ENCODE results near the gene OR2W1.

The OR2W1 gene, protein sequence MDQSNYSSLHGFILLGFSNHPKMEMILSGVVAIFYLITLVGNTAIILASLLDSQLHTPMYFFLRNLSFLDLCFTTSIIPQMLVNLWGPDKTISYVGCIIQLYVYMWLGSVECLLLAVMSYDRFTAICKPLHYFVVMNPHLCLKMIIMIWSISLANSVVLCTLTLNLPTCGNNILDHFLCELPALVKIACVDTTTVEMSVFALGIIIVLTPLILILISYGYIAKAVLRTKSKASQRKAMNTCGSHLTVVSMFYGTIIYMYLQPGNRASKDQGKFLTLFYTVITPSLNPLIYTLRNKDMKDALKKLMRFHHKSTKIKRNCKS

DNA sequence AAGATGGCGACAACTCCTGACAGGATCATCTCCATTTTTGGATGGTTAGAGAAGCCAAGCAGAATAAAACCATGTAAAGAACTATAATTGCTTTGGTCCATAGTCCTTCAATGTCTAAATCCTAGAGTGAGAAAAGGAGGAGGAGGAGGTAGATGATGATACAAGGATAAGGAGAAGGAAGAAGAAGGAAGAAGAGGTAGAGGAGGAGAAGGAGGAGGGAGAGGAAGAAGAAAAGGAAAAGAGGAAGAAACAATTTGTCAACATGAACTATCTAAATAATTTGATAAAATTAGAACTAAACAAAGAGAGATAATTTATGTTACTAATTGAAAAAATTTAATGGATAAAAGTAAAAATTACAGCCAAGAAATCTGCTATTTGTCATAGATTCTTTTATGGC lies at the start of gene OR2W1:
Gene OR2W1, minus strand, starts transcription at position 101 of the 400 bp plus-strand sequence. Its CDS starts 0 bp downstream, at position 101.
- DNase-seq (ENCODE audit: low read depth) = no peak

DNA sequence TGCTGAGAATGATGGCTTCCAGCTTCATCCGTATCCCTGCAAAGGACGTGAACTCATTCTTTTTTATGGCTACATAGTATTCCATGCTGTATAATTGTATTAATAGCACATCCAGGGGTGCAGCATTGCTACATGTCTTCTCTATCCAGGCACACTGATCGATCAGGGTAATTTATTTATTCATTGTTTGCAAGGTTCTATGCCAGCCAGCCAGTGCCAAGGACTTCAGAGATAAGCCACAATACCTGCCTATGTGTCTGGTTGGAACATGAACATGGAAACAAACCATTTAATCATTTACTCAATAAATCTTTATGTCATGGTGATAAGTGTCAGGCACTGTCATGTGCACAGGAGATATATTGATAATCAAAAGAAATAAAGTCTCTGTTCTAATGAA lies 48.0 kb upstream of the OR2W1 start:
- no peak for DNase-seq (ENCODE audit: low read depth)

DNA sequence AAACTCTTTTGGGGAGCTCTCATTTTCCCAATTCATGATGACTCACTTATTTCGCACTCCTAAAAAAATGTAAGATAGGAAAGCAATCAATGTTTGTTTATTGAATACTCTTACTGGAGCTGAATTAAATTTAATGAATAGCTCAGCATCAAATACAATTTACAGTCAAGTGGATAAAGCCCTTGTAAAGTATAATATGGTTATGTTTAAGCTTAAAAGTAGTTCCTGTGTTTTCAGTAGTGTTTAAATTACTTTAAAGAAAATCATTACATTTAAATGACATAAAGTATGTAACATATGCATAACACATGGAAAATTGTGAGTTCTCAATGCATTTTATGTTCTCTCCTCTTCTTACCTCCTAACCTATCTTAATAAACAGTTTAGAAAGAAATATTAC lies 42.2 kb upstream of the OR2W1 start, which contains the start of gene OR2B3:
Gene OR2B3, minus strand, starts transcription at position 101 of the 400 bp plus-strand sequence. Its CDS starts 65 bp downstream, at position 36.
- no peak for DNase-seq (ENCODE audit: low read depth)

DNA sequence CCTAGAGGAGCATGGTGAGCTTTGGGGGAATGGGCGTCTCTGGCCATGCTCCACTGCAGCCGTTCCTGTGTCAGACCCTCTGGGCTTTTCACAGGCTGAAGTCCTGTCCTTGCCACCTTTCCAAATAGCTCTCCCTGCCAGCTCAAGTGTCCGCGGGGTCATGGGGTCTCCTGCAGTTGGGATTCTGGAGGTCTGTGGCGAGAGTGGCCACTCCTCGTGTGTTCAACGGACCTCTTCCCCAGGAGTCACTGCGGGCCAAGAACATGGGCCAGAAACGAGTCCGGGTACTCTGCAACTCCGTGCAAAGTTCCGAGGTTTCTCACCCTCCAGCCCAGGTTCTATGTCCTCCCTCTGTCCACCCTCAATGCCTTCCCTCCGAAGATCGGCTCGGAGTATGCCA lies 37.5 kb upstream of the OR2W1 start:
- no peak for DNase-seq (ENCODE audit: low read depth)

DNA sequence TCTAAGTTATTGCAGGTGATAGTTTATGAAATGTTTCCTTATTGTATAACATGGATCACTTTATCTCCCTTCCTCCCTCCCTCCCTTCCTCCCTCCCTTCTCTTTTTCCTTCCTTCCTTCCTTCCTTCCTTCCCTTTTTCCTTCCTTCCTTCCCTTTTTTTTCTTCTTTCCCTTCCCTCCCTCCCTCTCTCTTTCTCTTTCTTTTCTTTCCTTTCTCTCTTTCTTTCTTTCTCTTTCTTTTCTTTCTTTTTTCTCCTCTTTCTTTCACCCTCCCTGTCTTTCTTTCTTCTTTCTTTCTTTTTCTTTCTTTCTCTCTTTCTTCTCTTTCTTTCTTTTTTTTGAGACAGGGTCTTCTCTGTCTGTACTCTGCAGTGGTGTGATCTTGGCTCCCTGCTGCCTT lies 36.3 kb upstream of the OR2W1 start:
- DNase-seq (ENCODE audit: low read depth) = no peak

DNA sequence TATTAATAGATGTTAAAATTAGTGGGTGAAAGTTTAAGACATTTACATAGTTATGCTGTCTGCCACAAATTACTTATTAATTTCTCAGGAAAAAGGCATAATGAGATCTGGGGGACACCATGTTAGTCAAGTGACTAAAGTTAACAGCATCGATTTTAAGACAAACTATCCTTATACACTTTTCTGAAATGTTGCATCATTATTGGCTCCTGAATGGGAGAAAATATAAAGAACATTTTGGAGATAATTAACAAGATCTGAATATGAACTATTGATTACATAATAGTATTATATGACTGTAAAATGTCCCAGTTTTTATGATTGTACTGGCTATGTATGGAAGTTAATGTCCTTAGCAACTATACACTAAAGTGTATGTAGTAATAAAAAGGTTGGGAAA lies 34.2 kb upstream of the OR2W1 start:
- no peak for DNase-seq (ENCODE audit: low read depth)

DNA sequence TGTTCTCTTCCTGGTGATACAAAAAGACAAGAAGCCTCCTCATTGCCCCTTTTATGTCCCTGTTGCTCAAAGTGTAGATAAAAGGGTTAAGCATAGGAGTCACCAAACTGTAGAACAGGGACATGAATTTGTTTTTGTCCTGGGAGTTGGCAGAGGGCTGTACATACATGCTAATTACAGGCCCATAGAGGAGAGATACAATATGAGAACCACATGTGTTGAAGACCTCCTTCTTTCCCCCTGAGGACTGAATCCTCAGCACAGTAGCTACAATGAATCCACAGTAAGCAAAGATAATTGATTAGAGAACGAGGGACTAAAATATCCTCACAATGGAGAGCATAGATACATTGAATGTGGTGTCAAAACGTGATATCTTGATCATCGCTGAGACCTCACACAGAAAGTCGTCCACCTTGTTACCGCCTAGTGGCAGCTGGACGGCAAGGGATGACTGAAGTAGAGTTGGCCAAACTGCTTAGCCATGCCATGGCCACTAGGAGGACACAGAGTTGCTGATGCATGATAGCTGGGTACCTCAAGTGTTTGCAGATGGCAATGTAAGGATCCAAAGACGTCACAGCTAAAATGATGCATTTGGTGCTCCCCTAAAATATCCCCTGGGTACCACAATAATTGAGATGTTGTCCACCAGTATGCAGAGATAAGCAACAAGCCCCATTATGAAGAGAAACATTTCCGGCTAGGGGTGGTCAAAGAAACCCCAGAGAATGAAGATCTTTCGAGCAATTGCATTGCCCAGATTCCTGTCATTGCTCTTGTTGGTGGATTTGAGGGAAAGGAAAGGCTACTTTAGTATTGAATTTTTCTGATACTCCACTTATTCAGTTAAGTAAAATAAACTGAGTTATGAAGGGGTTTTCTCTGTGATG lies 27.1 kb upstream of the OR2W1 start:
- no peak for DNase-seq (ENCODE audit: low read depth)

DNA sequence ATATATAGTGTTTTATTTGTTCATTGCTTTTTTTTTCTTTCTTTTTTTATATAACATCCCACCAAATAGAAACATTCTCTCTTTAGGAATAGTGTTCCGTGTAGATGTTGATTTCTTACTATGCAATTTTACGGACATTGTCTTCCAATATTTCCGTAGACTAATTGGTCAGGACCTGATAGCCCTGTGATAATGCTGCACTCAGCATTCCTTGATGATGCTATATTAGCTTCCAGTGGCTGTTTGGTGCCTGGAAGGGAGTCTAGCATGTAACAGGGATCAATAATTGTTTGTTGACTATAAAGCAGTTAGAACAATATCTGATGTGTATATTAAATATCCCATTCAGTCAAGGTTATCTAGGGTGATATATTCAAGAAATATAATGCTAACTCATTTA lies 6.7 kb upstream of the OR2W1 start:
- DNase-seq (ENCODE audit: low read depth) = no peak

DNA sequence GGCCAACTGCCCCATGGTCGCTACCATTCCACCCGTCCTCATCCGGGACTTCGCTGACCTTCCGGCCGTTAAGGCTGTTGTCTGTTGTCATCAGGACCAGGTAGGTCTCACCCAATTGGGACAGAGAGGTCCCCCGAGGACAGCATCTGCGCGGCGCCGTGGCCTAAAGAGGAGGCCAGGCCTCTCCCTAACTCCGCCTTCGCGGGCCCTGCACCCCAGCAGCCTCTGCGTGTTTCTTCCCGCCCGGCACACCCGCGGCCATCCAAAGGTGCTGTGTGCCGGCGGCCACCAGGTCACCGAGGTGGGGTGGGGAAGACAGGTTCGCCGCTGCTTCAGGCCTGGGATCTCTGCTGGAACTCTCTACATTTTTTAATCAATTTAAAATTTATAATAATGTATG lies 9.0 kb downstream of the OR2W1 start:
- no peak for DNase-seq (ENCODE audit: low read depth)

DNA sequence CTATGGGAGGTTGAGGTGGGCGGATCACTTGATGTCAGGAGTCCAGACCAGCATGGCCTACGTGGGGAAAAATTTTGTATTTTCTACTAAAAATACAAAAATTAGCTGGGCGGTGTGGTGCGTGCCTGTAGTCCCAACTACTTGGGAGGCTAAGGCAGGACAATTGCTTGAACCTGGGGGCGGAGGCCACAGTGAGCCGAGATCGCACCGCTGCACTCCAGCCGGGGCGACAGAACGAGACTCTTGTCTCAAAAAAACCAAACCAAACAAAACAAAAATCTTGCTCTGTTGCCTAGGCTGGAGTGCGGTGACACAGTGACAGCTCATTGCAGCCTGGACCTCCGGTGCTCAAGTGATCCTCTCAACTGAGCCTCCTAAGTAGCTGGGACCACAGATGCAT lies 16.2 kb downstream of the OR2W1 start:
- no peak for DNase-seq (ENCODE audit: low read depth)

DNA sequence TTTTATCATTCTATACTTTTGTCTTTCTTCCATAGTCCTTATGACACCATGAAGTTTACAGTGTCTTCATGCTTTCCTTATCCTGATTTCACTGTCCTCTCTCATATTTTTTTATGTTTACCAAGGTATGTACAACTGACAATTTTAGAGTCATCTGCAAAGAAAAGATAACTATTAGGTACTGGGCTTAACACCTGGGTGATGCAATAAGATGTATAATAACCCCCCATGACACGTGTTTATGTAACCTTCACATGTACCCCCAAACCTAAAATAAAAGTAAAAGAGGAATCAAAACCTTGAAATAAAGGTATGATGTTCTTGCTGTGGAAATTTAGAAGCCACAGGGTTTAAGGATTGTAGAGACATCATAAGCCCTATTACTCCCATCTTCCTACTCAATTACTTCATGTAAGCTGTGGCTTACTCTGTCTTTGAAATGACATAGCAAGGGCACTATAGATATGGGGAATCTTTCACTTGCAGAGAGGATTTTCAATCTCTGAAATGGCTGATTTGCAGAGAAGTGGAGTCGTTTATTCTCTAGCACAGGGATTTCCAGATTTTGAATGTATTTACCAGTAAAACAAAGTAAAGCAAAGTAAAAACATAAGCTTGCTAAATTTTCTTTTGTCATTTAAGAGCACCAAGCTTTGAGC lies 18.9 kb downstream of the OR2W1 start:
- DNase-seq (ENCODE audit: low read depth) = no peak

DNA sequence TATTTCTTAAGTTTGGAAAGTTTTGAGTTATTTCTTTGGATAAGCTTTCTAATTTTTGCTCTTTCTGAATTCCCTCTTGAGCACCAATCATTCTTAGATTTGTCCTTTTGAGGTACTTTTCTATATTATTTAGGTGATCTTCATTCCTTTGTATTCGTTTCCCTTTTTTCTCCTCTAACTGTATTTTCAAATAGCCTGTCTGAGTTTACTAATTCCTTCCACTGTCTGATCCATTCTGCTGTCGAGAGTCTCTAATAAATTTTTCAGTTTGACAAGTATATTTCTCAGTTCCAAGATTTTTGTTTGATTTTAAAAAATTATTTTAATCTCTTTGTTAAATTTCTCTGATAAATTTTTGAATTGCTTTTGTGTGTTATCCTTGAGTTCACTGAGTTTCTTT lies 23.5 kb downstream of the OR2W1 start:
- no peak for DNase-seq (ENCODE audit: low read depth)

DNA sequence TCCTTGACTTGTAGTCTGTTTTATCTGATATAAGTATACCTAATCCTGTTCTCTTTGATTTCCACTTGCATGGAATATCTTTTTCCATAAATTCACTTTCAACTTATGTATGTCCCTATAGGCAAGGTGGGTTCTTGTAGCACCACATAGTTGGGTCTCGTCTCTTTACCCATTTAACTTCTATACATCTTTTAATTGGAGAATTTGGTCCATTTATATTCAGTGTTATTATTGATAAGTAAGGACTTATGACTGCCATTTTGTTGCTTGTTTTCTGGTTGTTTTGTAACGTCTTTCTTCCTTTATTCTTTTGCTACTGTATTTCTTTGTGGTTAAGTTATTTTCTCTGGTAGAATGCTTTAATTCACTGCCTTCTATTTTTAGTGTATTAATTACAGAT lies 25.3 kb downstream of the OR2W1 start:
- DNase-seq (ENCODE audit: low read depth) = no peak

DNA sequence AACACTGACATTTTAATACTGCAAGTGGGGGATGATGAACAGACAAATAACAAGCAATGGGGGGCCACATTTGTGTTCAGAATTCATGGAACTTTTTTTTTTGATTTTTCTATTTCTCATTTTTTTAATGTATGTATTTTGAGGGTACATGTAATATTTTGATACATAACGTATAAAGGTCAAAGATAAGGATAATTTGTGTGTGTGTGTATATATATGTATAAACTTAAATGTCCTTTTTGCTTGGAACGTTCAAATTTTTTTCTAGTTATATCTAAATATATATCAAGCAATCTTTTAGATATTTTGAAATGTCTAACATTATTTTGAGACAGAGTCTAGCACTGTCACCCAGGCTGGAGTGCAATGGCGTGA lies 27.6 kb downstream of the OR2W1 start:
- no peak for DNase-seq (ENCODE audit: low read depth)

DNA sequence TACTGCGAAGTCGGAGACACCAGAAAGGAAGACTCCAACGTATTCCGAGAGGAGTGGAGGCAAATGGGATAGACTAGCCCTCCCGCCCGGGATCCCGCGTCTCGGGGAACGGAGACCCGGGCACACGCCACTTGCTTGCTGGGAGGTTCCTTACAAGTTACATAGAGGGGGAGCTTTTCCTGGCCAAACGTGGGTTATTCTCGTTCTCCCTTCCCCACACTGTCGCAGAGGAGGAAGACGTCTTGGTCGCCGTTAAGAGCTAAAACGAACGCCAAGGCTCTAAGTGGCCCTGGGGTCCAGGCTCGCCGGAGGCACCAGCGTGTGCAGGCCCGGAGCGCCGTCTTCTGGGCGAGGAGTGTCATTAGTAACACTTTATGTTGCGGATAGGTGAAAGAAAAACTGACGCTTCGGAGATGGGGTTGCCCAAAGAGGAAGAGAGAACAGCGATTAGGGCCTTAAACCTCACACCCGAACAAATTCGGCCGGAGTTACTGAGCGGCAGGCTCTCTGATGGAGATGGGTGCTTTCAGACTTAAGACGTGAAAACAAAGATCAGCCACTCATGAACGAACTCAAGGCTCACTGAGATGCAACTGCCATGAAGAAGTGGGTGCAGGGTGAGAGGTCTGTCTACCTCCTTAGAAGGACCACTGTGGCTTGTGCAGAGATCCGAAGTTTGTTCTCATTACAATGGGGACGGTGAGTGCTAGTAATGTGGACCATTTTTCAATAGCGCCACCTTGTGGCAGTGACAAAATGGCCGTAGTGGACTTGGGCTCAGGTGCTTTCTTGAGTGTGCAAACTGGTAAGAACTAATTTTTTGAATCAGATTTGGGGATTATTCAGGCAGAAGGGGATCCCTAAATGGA lies 28.2 kb downstream of the OR2W1 start:
- no peak for DNase-seq (ENCODE audit: low read depth)

DNA sequence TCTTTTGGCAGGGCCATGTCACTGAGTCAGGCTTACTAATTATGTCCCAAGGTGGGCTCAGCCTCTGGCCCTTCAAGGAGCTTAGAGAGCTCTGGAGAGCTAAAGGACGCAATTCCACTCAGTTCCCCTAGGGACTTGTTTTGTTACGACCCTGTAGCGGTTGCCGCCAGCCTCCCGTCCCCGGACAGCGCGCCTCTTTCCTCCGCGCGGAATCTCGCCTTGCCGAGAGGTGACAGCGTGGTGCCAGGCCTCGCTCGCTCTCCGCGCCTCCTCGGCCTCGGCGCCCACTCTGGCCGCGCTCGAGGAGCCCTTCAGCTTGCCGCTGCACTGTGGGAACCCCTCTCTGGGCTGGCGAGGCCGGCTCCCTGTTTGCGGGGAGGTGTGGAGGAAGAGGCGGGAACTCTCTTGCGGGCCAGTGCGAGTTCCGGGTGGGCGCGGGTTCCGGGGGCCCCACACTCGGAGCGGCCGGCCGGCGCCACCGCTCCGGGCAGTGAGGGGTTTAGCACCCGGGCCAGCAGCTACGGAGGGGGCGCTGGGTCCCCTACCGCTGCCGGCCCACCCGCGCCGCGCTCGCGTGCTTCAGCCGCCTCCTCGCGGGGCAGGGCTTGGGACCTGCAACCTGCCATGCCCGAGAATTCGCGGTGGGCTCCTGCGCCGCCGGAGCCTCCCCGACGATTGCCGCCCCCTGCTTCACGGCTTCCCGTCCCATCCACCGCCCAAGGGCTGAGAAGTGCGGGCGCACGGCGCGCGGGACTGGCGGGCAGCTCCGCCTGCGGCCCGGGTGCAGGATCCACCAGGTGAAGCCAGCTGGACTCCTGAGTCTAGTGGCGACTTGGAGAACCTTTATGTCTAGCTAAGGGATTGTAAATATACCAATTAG lies 30.0 kb downstream of the OR2W1 start:
- no peak for DNase-seq (ENCODE audit: low read depth)

DNA sequence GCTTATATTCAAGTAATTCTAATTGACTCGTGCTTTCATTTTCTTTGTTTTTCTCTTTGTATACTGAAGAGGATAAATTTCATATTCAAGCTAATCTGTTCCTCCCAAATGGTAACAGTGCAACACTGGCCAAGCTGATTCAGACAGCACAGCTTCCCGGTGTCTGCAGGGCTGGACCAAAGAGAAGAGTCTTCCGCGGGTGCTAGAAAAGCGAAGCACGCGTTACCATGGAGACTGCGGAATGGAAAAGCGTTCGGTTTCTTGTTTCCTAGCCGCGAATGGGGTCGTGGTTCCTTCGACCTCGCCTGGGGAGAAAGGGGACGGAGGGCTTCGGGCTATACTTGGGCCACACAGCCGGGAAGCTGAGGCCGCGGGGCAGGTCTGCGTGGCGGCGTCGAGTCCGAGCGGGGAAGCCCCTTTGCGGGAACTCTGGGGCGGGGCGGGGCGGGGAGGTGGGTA lies 33.7 kb downstream of the OR2W1 start:
- peak; percentile 30 for DNase-seq (ENCODE audit: low read depth)

DNA sequence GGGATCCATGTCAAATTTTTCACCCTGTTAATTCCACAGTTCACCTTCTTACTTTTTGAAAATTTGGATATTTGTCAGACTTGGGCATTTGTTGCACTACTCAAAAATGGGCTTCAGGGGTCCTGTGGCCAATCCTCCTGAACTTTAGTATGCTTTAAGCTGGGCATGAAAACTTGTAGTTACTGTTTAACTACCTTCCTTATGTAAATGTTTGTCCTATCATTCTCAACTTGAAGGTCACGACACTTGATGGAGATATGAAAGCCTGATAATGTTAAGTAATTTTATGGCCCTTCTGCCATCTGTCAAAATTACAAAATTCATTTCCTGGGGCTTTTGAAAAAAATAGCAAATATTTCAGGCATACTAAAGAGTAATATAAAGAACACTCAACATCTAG lies 35.6 kb downstream of the OR2W1 start:
- no peak for DNase-seq (ENCODE audit: low read depth)

DNA sequence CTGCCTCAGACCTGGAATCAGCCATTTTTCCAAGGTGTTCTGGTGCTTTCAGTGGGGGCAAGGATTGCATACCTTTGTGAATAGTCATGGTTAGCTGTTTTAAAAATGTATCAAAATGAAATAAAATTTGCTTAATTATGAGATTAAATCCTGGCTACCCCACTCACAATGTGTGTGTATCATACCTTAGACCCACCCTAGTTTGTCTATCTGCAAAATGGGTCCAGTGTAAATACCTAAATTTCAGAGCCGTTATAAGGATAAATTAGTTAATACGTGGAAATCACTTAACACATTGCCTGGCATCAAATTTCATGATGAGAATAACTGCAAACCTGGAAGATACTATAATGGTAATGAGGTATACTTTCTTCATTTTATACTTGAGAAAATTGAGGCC lies 36.9 kb downstream of the OR2W1 start:
- no peak for DNase-seq (ENCODE audit: low read depth)

DNA sequence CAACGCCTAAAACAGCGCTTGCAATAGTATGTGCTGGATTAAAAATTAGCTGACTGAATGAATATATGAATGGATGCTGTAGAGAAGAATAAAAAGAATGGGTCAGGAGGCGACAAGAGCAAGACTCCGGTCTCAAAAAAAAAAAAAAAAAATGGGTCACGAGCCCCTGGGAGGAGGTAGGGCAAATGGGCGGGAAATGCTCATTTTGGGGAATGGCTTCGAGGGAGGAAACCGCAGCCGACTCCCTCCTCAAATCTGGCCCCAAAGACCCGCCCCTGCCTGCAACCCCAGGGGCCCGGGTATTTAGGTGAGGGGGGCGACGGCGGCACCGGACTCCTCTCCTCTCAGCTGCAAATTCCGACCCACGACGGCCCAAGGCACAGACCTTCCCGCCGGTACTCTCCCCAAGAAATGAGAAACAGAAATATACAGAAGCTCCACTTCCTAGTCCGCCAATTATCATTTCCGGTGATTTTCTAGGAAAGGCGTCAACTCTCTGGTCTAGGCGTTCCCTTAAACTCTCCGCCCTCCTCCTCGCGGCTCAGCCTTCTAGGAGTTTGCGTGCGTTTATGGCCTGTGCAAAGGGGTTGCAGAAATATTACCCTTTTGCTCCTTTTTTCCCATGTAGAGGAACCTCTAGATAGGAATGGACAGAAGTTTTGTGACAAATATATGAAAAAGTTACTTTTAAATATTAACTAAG lies 39.6 kb downstream of the OR2W1 start, which contains the start of gene ZNF311:
Gene ZNF311, minus strand, starts transcription at position 133 of the 703 bp plus-strand sequence. CDS start 1,361 bp downstream, outside the sequence.
- no peak for DNase-seq (ENCODE audit: low read depth)

Data from non-pigmented ciliary epithelial cell (primary cell).